Cortex of kidney (tissue), 1 donor: ENCODE results near the gene ZFX.
"Not testable (repeated sequence)": the region's sequence is repeated elsewhere in the genome, so short reads cannot be mapped to it uniquely, and the experiment has no call there.

Experiments used
- DNase-seq: peaks from one replicate; lab custom pipeline; 2025; lab: John Stamatoyannopoulos, UW

ZFX gene

GRCh38 chrX:24149351-24150050 is at the start of gene ZFX:
ZFX (plus strand) TSS chrX:24149729; CDS start chrX:24172743, 23,014 bp downstream.
- DNase-seq: no peak

GRCh38 chrX:24100713-24101112 is 48.8 kb upstream of the ZFX start:
- DNase-seq: no peak

DNA sequence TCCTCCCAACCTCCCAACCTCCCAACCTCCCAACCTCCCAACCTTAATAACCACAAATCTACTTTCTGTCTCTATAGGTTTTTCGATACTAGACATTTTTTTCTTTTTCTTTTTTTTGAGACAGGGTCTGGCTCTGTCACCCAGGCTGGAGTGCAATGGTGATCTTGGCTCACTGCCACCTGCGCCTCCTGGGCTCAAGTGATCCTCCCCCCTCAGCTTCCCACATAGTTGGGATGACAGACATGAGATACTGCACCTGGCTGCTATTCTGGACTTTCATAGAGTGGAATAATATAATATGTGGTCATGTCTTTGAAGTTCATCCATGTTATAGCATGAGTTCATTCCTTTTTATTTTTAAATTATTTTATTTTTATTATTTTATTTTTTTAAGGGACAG is 39.5 kb upstream of the ZFX start:
- no peak for DNase-seq

DNA sequence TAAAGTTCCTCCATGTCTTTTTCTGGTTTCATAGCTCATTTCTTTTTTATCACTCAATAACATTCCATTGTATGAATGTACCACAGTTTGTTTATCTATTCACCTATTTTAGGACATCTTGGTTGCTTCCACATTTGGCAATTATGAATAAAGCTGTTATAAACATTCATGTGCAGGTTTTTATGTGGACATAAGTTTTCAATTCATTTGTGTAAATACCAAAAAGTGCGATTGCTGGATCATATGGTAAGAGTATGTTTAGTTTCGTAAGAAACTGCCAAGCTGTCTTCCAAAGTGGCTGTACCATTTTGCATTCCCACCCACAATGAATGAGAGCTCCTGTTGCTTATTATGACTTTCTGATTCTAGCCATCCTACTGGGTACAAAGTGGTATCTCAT is 36.3 kb upstream of the ZFX start:
- DNase-seq: no peak

DNA sequence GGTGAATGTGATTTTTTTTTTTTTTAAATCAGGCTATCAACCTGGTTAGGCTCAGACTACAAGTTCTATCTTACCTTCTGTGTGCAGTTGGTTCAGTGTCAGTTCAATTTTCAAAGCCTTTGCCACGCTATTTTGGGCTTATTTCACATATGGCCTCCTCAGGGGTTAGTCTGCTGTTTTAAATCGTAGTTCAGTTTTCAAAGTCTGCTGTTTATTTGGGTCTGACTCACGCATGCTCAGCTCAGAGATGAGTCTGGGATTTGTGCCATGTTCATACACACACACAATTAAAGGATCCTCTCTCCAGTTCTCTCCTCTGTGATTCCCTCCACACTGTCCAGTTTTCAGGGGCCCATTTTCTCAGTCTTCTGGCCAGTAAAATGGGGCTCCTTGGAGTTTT is 32.3 kb upstream of the ZFX start:
- no peak for DNase-seq

- no peak for DNase-seq
Observed at GRCh38 chrX:24124244-24124799, 25.2 kb upstream of the ZFX start.

- DNase-seq: no peak
Observed at GRCh38 chrX:24125028-24125612, 24.4 kb upstream of the ZFX start.

DNA sequence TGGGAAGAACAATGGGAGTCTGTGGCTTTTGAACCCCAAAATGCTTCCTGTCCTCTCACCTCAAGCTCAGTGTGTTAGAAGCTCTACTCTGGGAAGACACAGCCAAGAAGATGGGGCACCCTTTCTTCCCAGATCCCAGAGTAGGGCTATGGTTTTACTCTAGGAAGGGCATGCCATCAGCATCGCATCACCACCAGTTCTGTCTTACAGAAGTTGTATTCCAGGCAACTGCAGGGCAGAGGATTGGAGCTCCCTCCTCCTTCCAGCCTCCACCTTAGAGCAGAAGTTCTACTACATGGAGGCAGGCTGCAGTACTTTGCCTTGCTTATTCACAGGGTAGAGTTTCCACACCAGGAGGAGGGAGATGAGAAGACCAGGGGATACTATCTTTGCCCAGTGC is 18.1 kb upstream of the ZFX start:
- no peak for DNase-seq

DNA sequence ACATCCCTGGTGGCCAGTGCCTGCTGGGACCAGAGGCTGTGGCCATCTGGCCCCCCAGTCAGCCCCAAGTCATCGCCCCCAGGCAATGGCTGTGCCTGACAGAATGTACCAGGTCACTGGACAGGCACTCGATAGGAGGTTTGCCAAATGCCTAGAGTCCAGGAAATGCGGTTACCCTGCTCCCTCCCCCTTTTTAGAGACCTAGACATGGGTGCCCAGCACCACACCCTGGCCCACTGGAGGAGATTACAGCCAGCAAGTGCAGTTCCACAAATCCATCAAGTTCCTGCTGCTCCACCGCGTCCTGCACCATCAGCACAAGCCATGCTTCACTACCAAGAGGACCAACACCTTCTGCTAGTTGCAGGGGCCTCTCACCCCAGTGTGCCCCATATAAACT is 16.2 kb upstream of the ZFX start:
- DNase-seq: no peak

DNA sequence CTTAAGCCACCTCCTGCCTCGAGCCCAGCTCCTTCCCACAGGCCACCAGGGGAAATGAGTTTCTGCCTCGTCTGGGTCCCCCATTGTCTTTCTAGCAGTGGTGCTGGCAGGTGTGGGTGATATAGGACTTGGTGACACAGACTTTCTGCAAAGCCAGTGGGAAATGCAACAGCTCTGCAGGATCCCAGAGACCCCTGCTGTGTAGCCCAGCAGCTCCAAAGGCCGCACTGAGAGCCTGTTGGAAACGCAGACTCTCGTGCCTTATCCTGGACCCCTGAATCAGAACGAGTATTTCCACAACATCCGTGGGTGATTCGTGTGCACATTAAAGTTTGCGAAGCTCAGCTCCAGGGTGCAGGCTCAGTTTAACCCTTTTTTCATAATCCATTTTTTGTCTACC is 13.8 kb upstream of the ZFX start:
- DNase-seq: not testable (repeated sequence)

- DNase-seq: no peak
Observed at GRCh38 chrX:24137192-24137591, 12.3 kb upstream of the ZFX start.

DNA sequence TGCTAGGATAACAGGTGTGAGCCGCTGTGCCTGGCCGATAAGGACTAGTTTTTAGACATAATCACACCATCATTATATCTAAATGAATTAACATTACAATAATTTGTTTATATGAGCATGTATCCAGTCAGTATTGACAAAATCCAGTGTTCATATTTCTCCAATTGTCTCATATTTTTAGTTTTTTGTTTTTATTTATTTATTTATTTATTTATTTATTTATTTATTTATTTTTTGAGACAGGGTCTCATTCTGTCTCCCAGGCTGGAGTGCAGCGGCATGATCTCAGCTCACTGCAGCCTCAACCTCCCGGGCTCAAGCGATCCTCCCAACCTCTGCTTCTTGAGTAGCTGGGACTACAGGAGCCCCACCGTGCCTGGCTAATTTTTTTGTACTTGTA is 5.5 kb upstream of the ZFX start:
- DNase-seq: not testable (repeated sequence)

DNA sequence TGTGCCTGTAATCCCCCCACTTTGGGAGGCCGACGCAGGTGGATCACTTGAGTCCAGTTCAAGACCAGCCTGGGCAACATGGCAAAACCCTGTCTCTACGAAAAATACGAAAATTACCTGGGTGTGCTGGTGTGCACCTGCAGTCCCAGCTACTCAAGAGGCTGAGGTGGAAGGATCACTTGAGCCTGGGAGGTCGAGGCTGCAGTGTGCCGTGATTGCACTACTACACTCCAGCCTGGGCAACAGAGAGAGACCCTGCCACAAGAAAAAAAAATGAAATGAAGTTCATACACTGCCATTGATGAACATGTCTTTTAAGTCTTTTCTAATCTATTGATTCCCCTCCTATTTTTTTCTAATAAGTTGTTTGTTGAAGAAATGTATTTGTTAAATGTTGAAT is 5.0 kb upstream of the ZFX start:
- no peak for DNase-seq

DNA sequence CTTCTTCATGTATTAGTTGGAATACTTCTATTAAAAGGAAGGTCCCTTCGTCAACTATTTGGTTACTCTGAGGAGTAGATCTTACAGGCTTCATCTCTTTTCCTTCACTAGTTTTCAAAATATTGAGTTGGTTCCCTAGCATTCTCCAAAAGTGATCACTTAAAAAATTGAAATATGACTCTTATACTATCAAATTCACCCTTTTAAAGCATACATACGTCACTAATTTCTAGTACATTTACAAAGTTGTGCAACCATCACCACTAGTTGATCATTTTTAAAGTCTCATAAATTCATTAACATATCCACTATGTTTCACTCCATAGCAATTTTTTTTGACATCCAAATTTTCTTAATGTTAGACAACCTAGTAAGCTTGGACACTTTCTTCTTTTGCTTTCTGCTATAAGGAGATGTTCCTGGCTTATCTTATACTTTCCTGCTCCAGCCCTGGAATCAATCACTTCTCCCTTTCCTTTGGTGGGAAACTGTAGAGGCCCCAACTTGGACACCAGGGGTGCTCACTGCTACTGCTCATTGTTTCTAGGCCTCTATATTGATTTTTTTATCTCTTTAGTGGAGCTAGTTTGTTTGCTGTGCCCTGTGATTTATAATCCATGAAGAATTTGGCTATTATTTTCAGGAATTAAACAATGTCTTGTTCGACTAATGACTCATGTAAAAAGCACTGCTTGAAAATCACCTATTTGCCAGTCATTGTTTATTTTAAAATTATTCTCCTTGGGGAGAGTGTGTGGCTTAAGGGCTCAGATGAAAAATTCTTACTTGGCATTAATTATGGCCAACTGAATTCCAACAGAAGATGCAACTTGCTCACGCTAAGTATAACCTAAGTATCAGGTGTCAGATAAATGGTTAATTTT is 4.0 kb upstream of the ZFX start:
- DNase-seq: no peak

DNA sequence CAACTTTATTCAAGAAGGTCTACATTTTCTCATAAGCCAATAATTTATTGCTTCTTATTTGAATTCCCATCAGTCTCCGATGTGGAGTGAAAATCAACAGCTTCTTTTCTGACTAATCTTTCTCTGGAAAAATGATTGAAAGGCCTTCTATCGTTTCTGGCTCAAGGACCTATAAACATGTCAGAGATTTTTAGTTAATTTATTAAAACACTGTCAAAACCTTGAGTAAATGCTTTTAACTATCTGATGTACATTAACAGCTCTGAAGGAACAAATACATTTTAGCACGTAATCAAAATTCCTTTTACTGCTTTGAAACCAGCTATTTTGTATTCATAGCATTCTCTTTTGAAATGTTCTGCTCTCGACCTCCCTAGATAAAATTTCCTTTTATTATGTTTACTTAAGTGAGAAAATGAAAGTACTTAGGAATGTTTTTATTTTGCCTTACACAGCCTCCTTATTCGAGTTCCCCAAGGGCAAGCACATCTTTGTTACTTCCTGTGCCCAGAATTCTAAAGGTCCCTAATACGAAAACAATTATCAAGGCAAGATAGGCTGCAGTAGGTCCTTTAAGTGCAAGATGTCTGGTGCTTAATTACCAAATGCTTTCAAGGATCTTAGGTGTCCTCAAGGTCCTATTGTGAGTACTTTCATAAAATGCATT is 3.1 kb upstream of the ZFX start:
- no peak for DNase-seq

- no peak for DNase-seq
Observed at GRCh38 chrX:24147165-24147564, 2.4 kb upstream of the ZFX start.

DNA sequence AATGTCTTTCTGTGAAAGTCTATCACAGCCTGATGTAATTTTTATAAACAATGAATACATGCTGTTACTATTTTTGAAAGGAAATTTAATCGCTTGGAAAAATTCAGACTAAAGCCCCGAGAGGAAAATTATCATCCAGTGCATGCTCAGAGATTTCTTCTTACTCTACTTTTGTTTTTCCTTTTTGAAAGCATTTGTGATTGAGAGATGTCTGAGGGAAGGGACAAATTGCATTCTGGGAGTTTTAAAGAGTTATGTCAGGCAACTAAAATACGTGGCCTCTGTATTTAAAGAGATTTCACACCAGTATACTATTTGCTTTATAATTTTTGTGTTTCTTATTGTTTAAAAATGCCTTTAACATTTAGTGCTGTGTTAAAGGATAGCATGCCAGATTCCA is 1.4 kb upstream of the ZFX start:
- DNase-seq: no peak

GRCh38 chrX:24148535-24149350 is 786 bp upstream of the ZFX start:
- no peak for DNase-seq

- DNase-seq: peak; percentile 5
Observed at GRCh38 chrX:24150051-24150790, 692 bp downstream of the ZFX start.

DNA sequence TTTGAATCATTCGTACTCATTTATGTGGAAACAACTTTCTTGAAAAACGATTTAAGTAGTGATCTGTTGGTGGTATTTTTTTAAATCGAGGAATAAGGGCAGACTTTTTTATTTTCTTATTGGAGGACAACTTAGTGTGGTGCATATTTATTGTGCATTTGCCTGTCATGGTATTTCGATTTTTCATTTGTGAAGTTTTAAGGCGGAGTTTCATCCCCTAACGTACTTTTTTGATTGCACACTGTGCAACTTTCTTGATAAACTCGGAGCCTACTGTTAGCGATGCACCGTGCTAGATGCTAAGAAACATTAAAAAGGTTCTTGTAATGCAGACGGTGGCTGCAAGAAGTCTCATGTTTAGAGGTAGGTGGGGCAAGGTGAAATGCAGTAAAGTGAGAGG is 1.4 kb downstream of the ZFX start:
- no peak for DNase-seq

GRCh38 chrX:24151513-24151912 is 2.0 kb downstream of the ZFX start:
- DNase-seq: no peak
